GM12874 (cell line): ENCODE data around the gene AOX1.

Experiments used
- CTCF ChIP-seq: IDR thresholded peaks from 2 replicates; pipeline ENCODE4 v1.5.1; 2011; ENCODE audit warnings: low read depth, mild to moderate bottlenecking, control low read depth, low read length, moderate library complexity; ENCODE audit not compliant: insufficient read depth

Gene AOX1

GRCh38 chr2:200634231-200634964, 48.6 kb downstream of the AOX1 start:
- TF ChIP-seq CTCF, result no peak

- no peak for TF ChIP-seq CTCF
These were observed 49.4 kb downstream of the AOX1 start for GRCh38 chr2:200635251-200635650.

- no peak for TF ChIP-seq CTCF
These were observed 52.1 kb downstream of the AOX1 start for GRCh38 chr2:200637901-200638300.

GRCh38 chr2:200640176-200640575, 54.4 kb downstream of the AOX1 start:
- no peak for TF ChIP-seq CTCF

- TF ChIP-seq CTCF, result no peak
These were observed 55.1 kb downstream of the AOX1 start for GRCh38 chr2:200640901-200641300.

- no peak for TF ChIP-seq CTCF
These were observed 63.9 kb downstream of the AOX1 start for GRCh38 chr2:200649724-200650123.

GRCh38 chr2:200650195-200650594, 64.4 kb downstream of the AOX1 start:
- TF ChIP-seq CTCF, result no peak
